Keratinocyte (primary cell): Measurements from ENCODE around the gene ARL1.

Experiments
- CTCF ChIP-seq, 3 experiments: IDR thresholded peaks in 1 of 3; conservative IDR thresholded peaks in 1 of 3; optimal IDR thresholded peaks in 1 of 3; 2 replicates in 2 of 3; 3 replicates in 1 of 3; pipeline versions ENCODE3 to v1.5.1; 2011; ENCODE audit warnings: low read length in 3 of 3, mild to moderate bottlenecking in 3 of 3, moderate library complexity in 2 of 3, control low read depth in 1 of 3, inconsistent platforms in 1 of 3; ENCODE audit not compliant: insufficient read depth in 2 of 3; ENCODE audit errors: extremely low read depth in 1 of 3
- EZH2 ChIP-seq: IDR thresholded peaks from one replicate; pipeline ENCODE4 v1.6.1; 2012; ENCODE audit warnings: inconsistent platforms, mild to moderate bottlenecking, low read length, moderate library complexity

- no peak for TF ChIP-seq CTCF (optimal IDR thresholded peaks at IDR 0.05 in 1 of 3, IDR thresholded peaks at IDR 0.05 in 1 of 3, conservative IDR thresholded peaks at IDR 0.05 in 1 of 3; ENCODE audit: extremely low read depth in 1 of 3, insufficient read depth in 2 of 3, low read length in 3 of 3)
- TF ChIP-seq EZH2, result no peak
Observed at GRCh38 chr12:101415228-101415627, 7.7 kb upstream of the ARL1 start.
